Jurkat, Clone E6-1 (cell line): ENCODE results near the gene DPF1.
"Not testable (repeated sequence)": the region's sequence is repeated elsewhere in the genome, so short reads cannot be mapped to it uniquely, and the experiment has no call there.

ENCODE experiments used
- DNase-seq: peaks from one replicate; pipeline ENCODE4 v3.0.0-alpha.2; 2011; ENCODE audit warnings: low read depth, low spot score
- H3K4me3 ChIP-seq: 2 replicates; pipeline ENCODE4 v1.5.1; 2011; ENCODE audit warnings: mild to moderate bottlenecking, low read length, control low read depth, moderate library complexity

Gene DPF1

GRCh38 chr19:38251564-38252051 lies 27.6 kb upstream of the DPF1 start:
- H3K4me3 ChIP-seq = no peak overlapping the region
- DNase-seq = no peak

GRCh38 chr19:38250821-38251563 lies 27.0 kb upstream of the DPF1 start:
- DNase-seq = no peak
- H3K4me3 ChIP-seq = no peak overlapping the region

GRCh38 chr19:38250428-38250820 lies 26.4 kb upstream of the DPF1 start:
- H3K4me3 ChIP-seq = no peak overlapping the region

GRCh38 chr19:38248421-38248820 lies 24.4 kb upstream of the DPF1 start:
- H3K4me3 ChIP-seq = no peak overlapping the region
- DNase-seq = no peak

More at GRCh38 chr19:38250428-38250820, 26.4 kb upstream of the DPF1 start:
- no peak for DNase-seq

- DNase-seq = no peak
Observed at GRCh38 chr19:38247734-38248268, 23.8 kb upstream of the DPF1 start.

GRCh38 chr19:38247126-38247525 lies 23.1 kb upstream of the DPF1 start:
- no peak overlapping the region for H3K4me3 ChIP-seq
- no peak for DNase-seq

More at GRCh38 chr19:38247734-38248268, 23.8 kb upstream of the DPF1 start:
- no peak overlapping the region for H3K4me3 ChIP-seq

- no peak overlapping the region for H3K4me3 ChIP-seq
- no peak for DNase-seq
Observed at GRCh38 chr19:38245826-38246498, 21.9 kb upstream of the DPF1 start.

- no peak overlapping the region for H3K4me3 ChIP-seq
- no peak for DNase-seq
Observed at GRCh38 chr19:38243279-38243673, 19.3 kb upstream of the DPF1 start.

- no peak for DNase-seq
- no peak overlapping the region for H3K4me3 ChIP-seq
Observed at GRCh38 chr19:38239816-38240215, 15.8 kb upstream of the DPF1 start.

- H3K4me3 ChIP-seq = no peak overlapping the region
- DNase-seq = no peak
Observed at GRCh38 chr19:38234615-38235014, 10.6 kb upstream of the DPF1 start.

GRCh38 chr19:38233740-38234251 lies 9.8 kb upstream of the DPF1 start:
- H3K4me3 ChIP-seq = no peak overlapping the region
- DNase-seq = peak; percentile 38

- H3K4me3 ChIP-seq = no peak overlapping the region
- DNase-seq = no peak
Observed at GRCh38 chr19:38231918-38232317, 7.9 kb upstream of the DPF1 start.

GRCh38 chr19:38230506-38231133 lies 6.6 kb upstream of the DPF1 start:
- not testable (repeated sequence) for DNase-seq, H3K4me3 ChIP-seq

- peak; percentile 88 for DNase-seq
- peak overlapping the region; percentile 58 for H3K4me3 ChIP-seq
Observed at GRCh38 chr19:38229585-38230073, 5.6 kb upstream of the DPF1 start.

GRCh38 chr19:38228491-38229439 lies 4.7 kb upstream of the DPF1 start:
- H3K4me3 ChIP-seq = peak overlapping the region; percentile 58
- DNase-seq = no peak

GRCh38 chr19:38228005-38228377 lies 4.0 kb upstream of the DPF1 start:
- H3K4me3 ChIP-seq = no peak overlapping the region
- no peak for DNase-seq

- DNase-seq = no peak
Observed at GRCh38 chr19:38227287-38228004, 3.4 kb upstream of the DPF1 start.

GRCh38 chr19:38224863-38225218 lies 819 bp upstream of the DPF1 start:
- peak overlapping the region; percentile 72 for H3K4me3 ChIP-seq
- not testable (repeated sequence) for DNase-seq

More at GRCh38 chr19:38227287-38228004, 3.4 kb upstream of the DPF1 start:
- H3K4me3 ChIP-seq = no peak overlapping the region
